GM18909 (cell line): ENCODE data around the gene QKI.
"Not testable (repeated sequence)": the region's sequence is repeated elsewhere in the genome, so short reads cannot be mapped to it uniquely, and the experiment has no call there.

ENCODE experiments used
- ATAC-seq: cut with Tn5 transposase; IDR thresholded peaks from one replicate; pipeline ENCODE4 v1.9.1; 2021; ENCODE audit warnings: mild to moderate bottlenecking; ENCODE audit not compliant: unreplicated experiment, poor library complexity

Gene QKI

DNA sequence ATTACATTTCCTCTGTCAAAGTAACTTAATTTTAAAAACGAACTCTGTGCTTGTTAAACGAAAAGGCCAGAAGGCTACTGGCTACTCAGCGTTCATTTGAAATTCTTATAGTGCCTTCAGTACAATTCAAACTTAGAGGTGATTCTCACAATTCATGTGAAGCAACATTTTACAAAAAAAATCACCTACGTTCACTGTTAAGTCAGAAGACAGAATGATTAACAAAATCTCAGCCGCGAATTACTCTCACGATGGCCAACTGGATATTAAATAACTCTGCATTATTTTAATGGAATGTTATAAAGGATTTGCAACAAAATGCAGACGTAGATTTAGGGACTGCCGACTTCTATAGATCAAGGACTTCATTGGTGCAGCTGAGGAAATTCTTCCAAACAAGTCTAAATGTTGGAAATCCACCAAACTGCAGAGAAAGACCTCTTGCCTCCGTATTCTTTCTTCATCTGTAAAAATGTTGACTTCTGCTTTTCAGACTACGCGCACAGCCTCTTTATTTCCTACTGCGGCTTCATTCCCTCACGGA is 1.6 kb upstream of the QKI start:
- ATAC-seq = no peak

- ATAC-seq = peak; percentile 52
Observed at GRCh38 chr6:163413345-163414116, 987 bp upstream of the QKI start.

GRCh38 chr6:163414946-163415619 is 565 bp downstream of the QKI start:
- ATAC-seq = peak; percentile 7

DNA sequence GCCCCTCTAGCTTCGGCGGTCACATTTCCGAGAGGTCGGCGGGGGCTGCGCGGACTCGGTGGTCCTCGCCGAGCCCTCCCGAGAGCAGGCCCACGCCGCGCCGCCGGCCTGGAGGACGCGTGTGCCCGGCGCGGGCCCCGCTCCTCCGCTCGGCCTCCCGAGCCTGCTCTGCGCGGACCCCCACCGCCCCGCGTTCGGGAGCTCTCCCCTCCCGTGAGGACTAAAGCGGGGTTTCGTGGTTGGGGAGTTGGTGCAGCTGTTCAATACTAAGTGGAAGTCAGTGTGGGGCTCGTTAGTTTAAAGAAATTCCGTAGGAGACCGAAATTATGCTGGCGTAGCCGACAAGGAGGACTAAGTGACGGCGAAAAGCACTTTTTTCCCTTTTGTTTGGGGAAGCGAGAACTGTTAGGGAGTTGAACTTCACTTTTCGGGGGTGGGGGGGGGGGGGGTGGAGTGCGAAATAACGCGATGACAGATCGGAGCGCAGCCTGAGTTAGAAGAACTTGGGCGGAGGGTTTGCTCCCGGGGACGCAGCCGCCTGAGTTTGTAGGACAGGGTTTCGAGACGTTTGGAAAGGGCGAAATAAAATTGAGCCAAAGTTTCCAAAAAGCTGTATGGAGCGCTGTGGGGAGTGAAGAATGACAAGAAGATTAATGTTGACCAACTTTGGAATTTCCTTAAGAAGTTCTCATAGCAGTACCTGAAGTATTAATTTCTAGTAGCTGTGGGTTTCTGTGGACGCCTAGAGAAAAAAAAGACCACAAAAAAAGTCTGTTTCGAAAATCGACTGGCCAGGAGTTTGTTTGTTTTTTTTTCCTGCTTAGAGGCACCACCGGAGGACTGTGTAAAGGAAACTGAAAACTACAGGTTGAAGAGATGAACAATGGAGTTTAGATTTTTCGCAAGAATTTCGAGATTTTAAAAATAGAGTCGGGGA is 1.4 kb downstream of the QKI start:
- peak; percentile 1 for ATAC-seq

- no peak for ATAC-seq
Observed at GRCh38 chr6:163416557-163417253, 2.2 kb downstream of the QKI start.

- no peak for ATAC-seq
Observed at GRCh38 chr6:163417595-163417994, 3.1 kb downstream of the QKI start.

- ATAC-seq = no peak
Observed at GRCh38 chr6:163418311-163419029, 4.0 kb downstream of the QKI start.

DNA sequence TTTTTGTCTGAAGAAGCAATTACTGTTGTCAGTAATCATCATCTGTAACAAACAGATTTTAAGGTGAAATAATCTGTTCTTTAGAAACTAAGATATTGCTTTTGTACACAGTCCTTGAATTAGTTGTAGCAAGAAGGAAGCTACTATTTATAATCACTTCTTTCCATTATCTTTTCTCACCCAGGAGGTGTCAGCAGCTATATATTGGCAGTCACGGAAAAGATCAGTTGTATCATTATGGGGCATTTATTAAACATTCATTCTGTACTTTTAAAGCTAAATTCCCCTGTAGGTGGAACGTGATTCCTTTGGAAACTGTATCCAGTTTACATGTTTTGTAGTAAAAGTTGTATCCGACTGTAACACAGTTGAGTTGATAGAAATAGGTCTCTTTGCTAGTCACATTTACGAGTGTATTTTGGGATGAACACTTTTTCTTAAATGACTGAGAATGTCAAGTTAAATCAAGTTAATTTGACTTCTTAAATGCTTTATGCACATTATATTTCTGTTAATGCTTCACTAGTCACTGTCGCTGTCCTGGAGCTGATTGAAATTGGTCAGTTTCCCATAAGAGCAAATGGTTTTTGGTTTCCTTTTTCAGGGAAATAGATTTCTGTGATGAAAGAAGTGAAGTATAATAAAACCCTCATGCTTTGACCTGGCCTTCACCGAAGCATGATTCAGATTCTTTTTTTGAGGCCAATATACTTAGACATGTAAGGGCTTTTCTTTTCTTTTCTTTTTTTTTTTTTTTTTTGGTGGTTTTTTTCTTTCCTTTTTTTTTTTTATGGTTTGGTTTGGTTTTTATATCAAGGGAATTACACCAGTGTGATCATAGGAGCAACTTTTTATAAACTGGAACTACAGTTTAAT is 5.1 kb downstream of the QKI start:
- ATAC-seq = no peak

GRCh38 chr6:163420289-163420614 is 5.7 kb downstream of the QKI start:
- no peak for ATAC-seq

DNA sequence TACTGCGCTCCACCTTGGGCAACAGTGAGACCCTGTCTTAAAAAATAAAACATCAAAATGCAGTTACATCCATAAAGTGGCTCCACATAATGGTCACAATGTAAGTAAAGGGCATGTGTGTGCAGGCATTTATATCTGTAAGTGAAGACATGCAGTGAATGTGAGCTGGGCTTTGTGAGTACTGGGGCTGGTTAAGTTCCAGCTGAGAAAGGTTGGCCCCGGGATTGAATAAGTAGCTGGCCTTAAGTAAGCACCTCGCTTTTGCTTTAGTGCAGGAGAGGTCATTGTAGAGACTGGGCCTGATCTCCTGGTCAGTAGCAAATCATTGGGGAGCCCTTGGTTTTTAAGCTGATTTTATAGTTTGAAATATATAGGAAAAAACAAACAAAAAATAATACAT is 8.0 kb downstream of the QKI start:
- no peak for ATAC-seq

GRCh38 chr6:163423696-163424095 is 9.2 kb downstream of the QKI start:
- ATAC-seq = no peak

DNA sequence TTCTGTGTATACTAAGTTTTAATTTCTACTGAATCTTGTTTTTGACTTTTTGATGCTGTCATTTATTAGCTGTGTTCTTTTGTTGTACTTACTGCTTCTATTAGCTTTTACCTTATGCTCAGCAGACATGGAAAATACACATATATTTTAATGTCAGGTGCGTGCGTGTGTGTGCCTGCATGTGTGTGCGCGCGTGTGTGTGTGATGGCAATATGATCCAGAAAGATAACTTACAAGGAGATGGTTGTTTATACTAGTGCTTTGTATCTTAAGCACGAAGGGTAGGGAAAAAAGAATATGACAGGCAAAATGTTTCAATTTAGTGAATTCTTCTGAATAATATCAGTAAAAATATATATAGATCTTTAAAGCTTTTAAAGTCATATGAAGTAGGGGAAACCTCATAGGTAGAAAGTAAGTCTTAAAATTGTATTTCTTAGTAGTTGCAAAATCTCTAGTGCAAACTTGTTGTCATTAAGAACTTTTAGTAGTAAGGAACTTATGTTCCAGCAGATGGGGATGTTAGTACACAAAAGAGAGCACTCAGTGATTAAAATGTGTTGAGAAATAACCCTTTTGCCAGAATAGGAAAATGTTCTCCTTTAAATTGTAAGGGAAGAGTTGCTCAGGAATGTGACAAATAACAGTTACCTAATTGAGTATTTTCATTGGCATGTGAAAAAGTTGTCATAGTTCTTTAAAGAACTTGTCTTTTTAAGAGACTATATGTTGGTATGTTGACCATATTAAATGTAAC is 13.2 kb downstream of the QKI start:
- peak; percentile 49 for ATAC-seq

DNA sequence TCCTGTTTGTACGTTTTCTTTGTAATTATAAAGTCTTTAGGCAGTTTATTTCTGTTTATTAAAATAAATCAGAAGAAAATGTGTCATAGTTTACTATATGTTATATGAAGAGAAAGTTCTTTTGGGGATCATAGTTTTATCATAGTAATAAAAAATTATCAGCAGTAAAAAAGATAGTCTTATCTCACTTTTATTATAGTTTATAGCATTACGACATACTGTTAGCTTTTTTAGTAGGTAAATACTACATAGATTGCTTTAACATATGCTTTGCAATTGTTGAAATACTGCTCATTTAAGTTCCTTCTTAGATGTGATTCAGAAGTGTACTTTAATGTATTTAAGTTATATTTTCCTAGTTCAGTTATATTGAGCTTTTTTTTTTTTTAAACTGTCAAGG is 13.9 kb downstream of the QKI start:
- ATAC-seq = no peak

DNA sequence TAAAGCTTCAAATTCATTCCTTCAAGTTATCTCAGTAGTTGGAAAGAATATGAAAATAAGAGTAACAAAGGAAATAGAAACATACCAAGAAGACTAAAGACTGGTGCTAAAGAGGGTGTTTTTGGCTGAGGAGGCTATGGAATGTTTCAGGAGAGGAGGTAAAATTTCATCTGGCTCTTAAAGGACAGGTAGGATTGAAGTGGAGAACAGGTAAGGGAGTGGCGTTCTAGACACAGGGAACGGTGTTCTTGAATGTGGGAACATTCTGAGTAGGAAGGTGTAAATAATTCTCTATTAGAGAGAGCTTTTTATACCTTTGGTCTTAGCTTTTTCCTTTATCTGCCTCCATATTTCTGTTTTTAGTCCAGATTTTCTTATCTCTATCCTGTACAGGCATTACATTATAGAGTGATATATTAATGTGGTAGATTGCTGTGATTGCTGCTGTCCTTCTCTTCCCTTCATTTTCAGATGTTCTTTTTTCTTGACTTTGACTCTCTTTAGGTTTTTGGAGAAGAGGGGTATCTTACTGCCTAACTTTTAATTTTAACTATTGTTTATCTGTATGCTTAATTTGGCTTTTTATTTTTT is 15.4 kb downstream of the QKI start:
- ATAC-seq = no peak

DNA sequence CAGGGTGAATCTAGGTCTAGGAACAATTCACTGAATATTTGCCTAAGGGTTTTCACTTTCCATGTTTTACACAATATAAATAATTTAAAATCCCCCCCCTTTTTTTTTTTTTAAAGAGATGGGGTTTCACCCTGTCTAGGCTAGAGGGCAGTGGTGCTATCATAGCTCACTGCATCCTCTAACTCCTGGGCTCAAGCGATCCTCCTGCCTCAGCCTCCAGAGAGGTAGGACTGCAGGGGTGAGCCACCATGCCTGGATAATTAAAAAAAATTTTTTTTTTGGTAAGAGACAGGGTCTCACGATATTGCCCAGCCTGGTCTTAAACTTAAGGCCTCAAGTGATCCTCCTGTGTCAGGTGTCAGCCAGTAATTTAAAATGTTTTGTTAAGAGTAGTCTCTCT is 17.8 kb downstream of the QKI start:
- no peak for ATAC-seq

DNA sequence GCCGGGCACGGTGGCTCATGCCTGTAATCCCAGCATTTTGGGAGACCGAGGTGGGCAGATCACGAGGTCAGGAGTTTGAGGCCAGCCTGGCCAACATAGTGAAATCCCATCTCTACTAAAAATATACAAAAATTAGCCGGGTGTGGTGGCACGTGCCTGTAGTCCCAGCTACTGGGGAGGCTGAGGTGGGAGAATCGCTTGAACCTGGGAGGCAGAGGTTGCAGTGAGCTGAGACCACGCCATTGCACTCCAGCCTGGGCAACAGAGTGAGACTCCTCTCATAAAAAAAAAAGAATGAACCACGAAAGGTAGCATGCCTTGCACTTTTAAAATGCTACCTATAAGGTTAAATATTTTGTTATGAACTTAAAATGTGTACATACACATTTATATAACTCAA is 19.0 kb downstream of the QKI start:
- ATAC-seq = not testable (repeated sequence)

GRCh38 chr6:163435023-163435422 is 20.5 kb downstream of the QKI start:
- no peak for ATAC-seq

DNA sequence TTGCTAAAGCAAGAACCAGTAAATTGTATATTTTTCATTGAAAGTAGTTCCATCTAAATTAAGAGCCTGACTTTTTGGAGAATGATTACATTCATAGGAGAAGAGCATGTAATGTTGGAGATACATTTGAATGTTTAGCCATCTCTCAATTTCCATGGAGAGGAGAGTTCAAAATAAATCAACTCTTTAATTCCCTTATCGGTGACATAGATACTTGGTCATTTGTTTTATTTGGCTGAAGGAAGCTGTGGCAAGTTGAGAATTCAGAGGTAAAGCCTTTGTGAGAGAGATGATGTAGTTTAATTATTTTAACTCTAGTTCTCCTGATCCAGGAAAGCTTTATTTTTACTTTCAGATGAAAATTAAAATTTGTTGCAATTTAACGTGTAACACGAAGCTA is 22.3 kb downstream of the QKI start:
- no peak for ATAC-seq
